Hematopoietic multipotent progenitor cell treated with erythropoietin and hydrocortisone succinate and interleukin-3 and kit ligand, for 15 days (in vitro differentiated cells): ENCODE data around the gene SND1.
"Not testable (repeated sequence)": the region's sequence is repeated elsewhere in the genome, so short reads cannot be mapped to it uniquely, and the experiment has no call there.

Source experiments
- DNase-seq: peaks from one replicate; pipeline ENCODE4 v3.0.0-alpha.2; 2015; ENCODE audit warnings: low spot score

Gene SND1

GRCh38 chr7:127652333-127653248 is 597 bp downstream of the SND1 start:
- DNase-seq = peak; percentile 32

- no peak for DNase-seq
Measured at GRCh38 chr7:127653396-127653795, 1.4 kb downstream of the SND1 start.

- no peak for DNase-seq
Measured at GRCh38 chr7:127654404-127655394, 2.7 kb downstream of the SND1 start.

GRCh38 chr7:127655720-127656119 is 3.7 kb downstream of the SND1 start:
- peak; percentile 12 for DNase-seq

GRCh38 chr7:127657500-127657899 is 5.5 kb downstream of the SND1 start:
- no peak for DNase-seq

GRCh38 chr7:127658970-127659630 is 7.1 kb downstream of the SND1 start:
- DNase-seq = no peak

- no peak for DNase-seq
Measured at GRCh38 chr7:127665922-127666321, 13.9 kb downstream of the SND1 start.

GRCh38 chr7:127666602-127667001 is 14.6 kb downstream of the SND1 start:
- no peak for DNase-seq

GRCh38 chr7:127667017-127667670 is 15.2 kb downstream of the SND1 start:
- no peak for DNase-seq

- no peak for DNase-seq
Measured at GRCh38 chr7:127667759-127668530, 16.0 kb downstream of the SND1 start.

GRCh38 chr7:127671341-127671740 is 19.3 kb downstream of the SND1 start:
- no peak for DNase-seq

- no peak for DNase-seq
Measured at GRCh38 chr7:127673902-127674301, 21.9 kb downstream of the SND1 start.

GRCh38 chr7:127674361-127674760 is 22.4 kb downstream of the SND1 start:
- DNase-seq = no peak

- DNase-seq = not testable (repeated sequence)
Measured at GRCh38 chr7:127674923-127675322, 22.9 kb downstream of the SND1 start.

- DNase-seq = no peak
Measured at GRCh38 chr7:127675721-127676120, 23.7 kb downstream of the SND1 start.

GRCh38 chr7:127677433-127678230 is 25.6 kb downstream of the SND1 start:
- no peak for DNase-seq

- DNase-seq = no peak
Measured at GRCh38 chr7:127678337-127678736, 26.3 kb downstream of the SND1 start.

- DNase-seq = no peak
Measured at GRCh38 chr7:127678947-127679346, 27.0 kb downstream of the SND1 start.

- no peak for DNase-seq
Measured at GRCh38 chr7:127680983-127681382, 29.0 kb downstream of the SND1 start.

- no peak for DNase-seq
Measured at GRCh38 chr7:127682140-127682539, 30.1 kb downstream of the SND1 start.
